ENCODE measurements around the gene CDKN2B-AS1. TPM values are rescaled to one million over a fixed set of nuclear protein-coding genes. Genes with fewer than 3 reads are reported as not detected.

The CDKN2B-AS1 gene
- total RNA-seq, 1 experiment from 2014 or later = not detected

DNA sequence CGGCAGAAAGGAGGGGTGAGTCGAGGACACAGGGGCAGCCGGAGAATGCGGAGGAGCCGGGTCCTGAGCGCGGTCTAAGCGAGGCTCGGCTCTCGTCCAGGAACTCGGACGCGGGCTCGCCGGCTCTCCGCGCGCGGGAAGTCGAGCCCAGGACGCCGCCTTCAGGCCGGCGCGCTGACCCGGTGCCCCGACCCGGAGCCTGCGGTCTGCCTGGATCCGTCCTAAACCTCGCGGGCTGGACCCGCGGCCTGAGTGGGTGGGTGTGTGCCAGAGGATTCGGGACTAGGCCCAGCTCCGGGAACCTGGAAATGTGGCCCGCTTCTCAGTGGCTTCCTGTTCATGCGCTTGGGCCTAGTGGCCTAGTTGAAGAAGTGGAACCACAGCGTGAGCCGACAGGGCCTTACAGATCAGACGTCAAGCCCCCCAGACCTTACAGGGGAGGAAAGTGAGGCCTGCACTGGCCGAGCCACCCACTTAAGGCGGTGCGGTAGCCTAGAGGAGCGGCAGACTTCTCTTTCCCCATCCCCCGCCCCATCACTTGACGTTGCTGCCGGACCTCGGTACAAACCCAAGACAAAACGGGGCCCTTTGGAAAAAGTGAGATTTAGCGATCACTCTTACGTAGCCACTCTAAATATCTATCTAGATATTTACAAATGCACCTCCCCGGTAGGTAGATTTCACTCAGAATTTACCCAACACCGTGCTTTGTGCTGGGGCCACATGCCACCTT is 1.2 kb downstream of the CDKN2B-AS1 start:
- H3K4me3 Mint-ChIP-seq = peak overlapping the region; percentile 67 to 82
- H3K9me3 Mint-ChIP-seq = no peaks in the 10 kb centered on the region
- H3K23me2 ChIP-seq (ENCODE audit: insufficient read length, low read depth, low read length, poor library complexity, severe bottlenecking) = peaks cover 17% of the 10 kb centered on the region
- no peak overlapping the region for H2BK5ac ChIP-seq (ENCODE audit: insufficient read length, low read length)
- H2BK12ac ChIP-seq (ENCODE audit: insufficient read length, low read depth, low read length) = no peak overlapping the region
- no peak overlapping the region for H3K14ac ChIP-seq (ENCODE audit: insufficient read depth, low read length)
- H3T11ph ChIP-seq (ENCODE audit: low read length) = no peak overlapping the region
- H3K27me3 ChIP-seq (ENCODE audit: insufficient read depth, low read length) = peaks cover 32% of the 10 kb centered on the region; the same call in 1 of the 2 replicates
- no peak overlapping the region for H2AFZ ChIP-seq (ENCODE audit: low read length)
- H2BK15ac ChIP-seq (ENCODE audit: low read depth, low read length) = no peak overlapping the region
- H3K36me3 Mint-ChIP-seq (ENCODE audit: insufficient read depth in 1 of 3, low read depth in 3 of 3) = no peaks in the 10 kb centered on the region
- peak overlapping the region; percentile 87 for H3K4me2 ChIP-seq (ENCODE audit: insufficient read depth, insufficient read length, low read length)
- H3K27me3 Mint-ChIP-seq (ENCODE audit: low read depth) = peaks cover 88% of the 10 kb centered on the region
- H4K8ac ChIP-seq (replicated peaks; ENCODE audit: insufficient read length, low read depth, low read length) = no peak overlapping the region
- H3K9me3 ChIP-seq (ENCODE audit: control insufficient read depth, low read depth, low read length) = no peaks in the 10 kb centered on the region
- H2BK120ac ChIP-seq (ENCODE audit: low read depth, low read length, poor library complexity, severe bottlenecking) = no peak overlapping the region
- H3K56ac ChIP-seq (ENCODE audit: insufficient read length, low read depth, low read length) = no peak overlapping the region
- peaks cover 4% of the 10 kb centered on the region for H4K20me1 ChIP-seq (ENCODE audit: control insufficient read depth, insufficient read depth, insufficient read length)
- no peak overlapping the region for H3K27ac Mint-ChIP-seq
- H2AK5ac ChIP-seq (ENCODE audit: insufficient read length, low read length) = no peak overlapping the region
- H3K23ac ChIP-seq (ENCODE audit: insufficient read length, low read depth, low read length) = no peak overlapping the region
- no peak overlapping the region for H4K91ac ChIP-seq (ENCODE audit: insufficient read length, low read depth, low read length)
- WGBS (ENCODE audit: extremely low coverage, insufficient read length, low lambda C conversion rate) = no CpG with 5 or more reads among the region's 54 CpGs
- H3K18ac ChIP-seq (ENCODE audit: insufficient read length, low read depth, low read length) = no peak overlapping the region
- H3K79me2 ChIP-seq (ENCODE audit: insufficient read depth, low read length) = no peaks in the 10 kb centered on the region
- peaks cover 3% of the 10 kb centered on the region; the same call in 1 of the 2 replicates for H3K4me1 ChIP-seq (ENCODE audit: insufficient read depth, low read length)
- no peak for DNase-seq
- no peak overlapping the region for H3K27ac ChIP-seq (ENCODE audit: insufficient read length, low read depth, low read length)
- no peak overlapping the region for H2BK20ac ChIP-seq (ENCODE audit: low read depth, low read length, poor library complexity, severe bottlenecking)
- no peak overlapping the region for H3K9ac ChIP-seq (ENCODE audit: extremely low read depth, insufficient read length, low read length)
- TF ChIP-seq, protein P1, sequence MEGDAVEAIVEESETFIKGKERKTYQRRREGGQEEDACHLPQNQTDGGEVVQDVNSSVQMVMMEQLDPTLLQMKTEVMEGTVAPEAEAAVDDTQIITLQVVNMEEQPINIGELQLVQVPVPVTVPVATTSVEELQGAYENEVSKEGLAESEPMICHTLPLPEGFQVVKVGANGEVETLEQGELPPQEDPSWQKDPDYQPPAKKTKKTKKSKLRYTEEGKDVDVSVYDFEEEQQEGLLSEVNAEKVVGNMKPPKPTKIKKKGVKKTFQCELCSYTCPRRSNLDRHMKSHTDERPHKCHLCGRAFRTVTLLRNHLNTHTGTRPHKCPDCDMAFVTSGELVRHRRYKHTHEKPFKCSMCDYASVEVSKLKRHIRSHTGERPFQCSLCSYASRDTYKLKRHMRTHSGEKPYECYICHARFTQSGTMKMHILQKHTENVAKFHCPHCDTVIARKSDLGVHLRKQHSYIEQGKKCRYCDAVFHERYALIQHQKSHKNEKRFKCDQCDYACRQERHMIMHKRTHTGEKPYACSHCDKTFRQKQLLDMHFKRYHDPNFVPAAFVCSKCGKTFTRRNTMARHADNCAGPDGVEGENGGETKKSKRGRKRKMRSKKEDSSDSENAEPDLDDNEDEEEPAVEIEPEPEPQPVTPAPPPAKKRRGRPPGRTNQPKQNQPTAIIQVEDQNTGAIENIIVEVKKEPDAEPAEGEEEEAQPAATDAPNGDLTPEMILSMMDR (conservative IDR thresholded peaks at IDR 0.05) = peak; percentile 29; the same call in 1 of the 3 replicates
- no peaks in the 10 kb centered on the region for H3K79me1 ChIP-seq (ENCODE audit: insufficient read depth, low read depth, low read length, poor library complexity, severe bottlenecking)
- H3K4ac ChIP-seq (ENCODE audit: low read depth, low read length) = no peak overlapping the region
- H3K4me1 Mint-ChIP-seq = peaks cover 28 to 41% of the 10 kb centered on the region in 2 experiments
- no peak overlapping the region for H4K5ac ChIP-seq (ENCODE audit: insufficient read length, low read depth, low read length)

Data from H9 (cell line).